OCI-LY1 (cell line): ENCODE data around the gene SLC12A8.

ENCODE experiments used
- CTCF ChIP-seq: fragments of 200-600 bp; sonication (generic), shearing (Covaris generic); IDR thresholded peaks from 2 replicates; pipeline ENCODE4 v1.5.1; 2017; ENCODE audit warnings: mild to moderate bottlenecking, antibody characterized with exemption, low read length, moderate library complexity, mixed read lengths
- EZH2 ChIP-seq: fragments of 200-600 bp; sonication (generic), shearing (Covaris generic); IDR thresholded peaks from 2 replicates; pipeline ENCODE4 v1.8.0; 2017; ENCODE audit warnings: borderline replicate concordance, mixed run types, mild to moderate bottlenecking, antibody characterized with exemption, low read length, moderate library complexity, mixed read lengths

- TF ChIP-seq CTCF (no peak), EZH2 (no peak)
These were observed 83.0 kb downstream of the SLC12A8 start for GRCh38 chr3:125129512-125129997.
